ENCODE data around the gene NAALADL2.

GRCh38 chr3:175082631-175083030 lies 223.5 kb downstream of the NAALADL2 start:
- TF ChIP-seq CTCF (IDR thresholded peaks at IDR 0.05), result no peak
- no peak for TF ChIP-seq MAX (IDR thresholded peaks at IDR 0.05)
- TF ChIP-seq SREBF2 (IDR thresholded peaks at IDR 0.05), result no peak
- TF ChIP-seq ESRRA (IDR thresholded peaks at IDR 0.05; ENCODE audit: borderline replicate concordance, low read length), result no peak
- TF ChIP-seq POLR2AphosphoS2 (conservative IDR thresholded peaks at IDR 0.05; ENCODE audit: low read length), result no peak
- no peak for TF ChIP-seq JUN (IDR thresholded peaks at IDR 0.05)
- no peak for TF ChIP-seq JUNB (IDR thresholded peaks at IDR 0.05)
- no peak for TF ChIP-seq REST (IDR thresholded peaks at IDR 0.05)
- no peak for TF ChIP-seq ELK1 (IDR thresholded peaks at IDR 0.05; ENCODE audit: low read depth, low read length)

All from A549 (cell line).